AG09309 (cell line): Measurements from ENCODE around the gene IL12RB1.

Experiments
- DNase-seq: peaks from one replicate; pipeline ENCODE4 v3.0.0-alpha.2; 2010; ENCODE audit warnings: low read depth
- H3K4me3 ChIP-seq: 2 replicates; pipeline ENCODE4 v1.5.1; 2011; ENCODE audit warnings: mild to moderate bottlenecking, low read depth, low read length, moderate library complexity; ENCODE audit not compliant: control insufficient read depth
- TF ChIP-seq, protein P1 (sequence below): IDR thresholded peaks from 2 replicates; pipeline ENCODE4 v1.5.1; 2011; ENCODE audit warnings: mild to moderate bottlenecking, low read depth, low read length, inconsistent platforms; ENCODE audit not compliant: insufficient read depth, control insufficient read depth; ENCODE audit errors: missing control alignments

IL12RB1 gene

DNA sequence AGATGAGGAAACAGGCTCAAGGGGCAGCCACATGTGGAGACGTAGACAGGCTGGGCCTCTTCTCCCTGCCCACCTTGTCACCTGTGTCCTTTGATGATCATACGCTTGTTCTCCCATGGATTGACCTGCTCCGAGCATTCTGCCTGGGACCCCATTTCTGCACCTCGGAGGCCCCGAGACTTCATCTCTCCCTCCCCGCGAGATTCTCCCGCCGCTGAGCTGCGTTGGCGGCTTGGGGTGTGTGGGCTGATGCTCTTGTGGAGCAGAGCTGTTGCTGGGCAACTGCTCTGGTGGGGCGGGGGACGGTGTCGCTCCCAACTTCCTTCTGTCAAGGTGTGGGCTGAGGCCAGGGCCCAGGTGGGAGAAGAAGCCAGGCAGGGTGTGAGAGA is 33.0 kb upstream of the IL12RB1 start:
- no peak for DNase-seq
- no peak overlapping the region for H3K4me3 ChIP-seq
- TF ChIP-seq, protein P1, sequence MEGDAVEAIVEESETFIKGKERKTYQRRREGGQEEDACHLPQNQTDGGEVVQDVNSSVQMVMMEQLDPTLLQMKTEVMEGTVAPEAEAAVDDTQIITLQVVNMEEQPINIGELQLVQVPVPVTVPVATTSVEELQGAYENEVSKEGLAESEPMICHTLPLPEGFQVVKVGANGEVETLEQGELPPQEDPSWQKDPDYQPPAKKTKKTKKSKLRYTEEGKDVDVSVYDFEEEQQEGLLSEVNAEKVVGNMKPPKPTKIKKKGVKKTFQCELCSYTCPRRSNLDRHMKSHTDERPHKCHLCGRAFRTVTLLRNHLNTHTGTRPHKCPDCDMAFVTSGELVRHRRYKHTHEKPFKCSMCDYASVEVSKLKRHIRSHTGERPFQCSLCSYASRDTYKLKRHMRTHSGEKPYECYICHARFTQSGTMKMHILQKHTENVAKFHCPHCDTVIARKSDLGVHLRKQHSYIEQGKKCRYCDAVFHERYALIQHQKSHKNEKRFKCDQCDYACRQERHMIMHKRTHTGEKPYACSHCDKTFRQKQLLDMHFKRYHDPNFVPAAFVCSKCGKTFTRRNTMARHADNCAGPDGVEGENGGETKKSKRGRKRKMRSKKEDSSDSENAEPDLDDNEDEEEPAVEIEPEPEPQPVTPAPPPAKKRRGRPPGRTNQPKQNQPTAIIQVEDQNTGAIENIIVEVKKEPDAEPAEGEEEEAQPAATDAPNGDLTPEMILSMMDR, result no peak

DNA sequence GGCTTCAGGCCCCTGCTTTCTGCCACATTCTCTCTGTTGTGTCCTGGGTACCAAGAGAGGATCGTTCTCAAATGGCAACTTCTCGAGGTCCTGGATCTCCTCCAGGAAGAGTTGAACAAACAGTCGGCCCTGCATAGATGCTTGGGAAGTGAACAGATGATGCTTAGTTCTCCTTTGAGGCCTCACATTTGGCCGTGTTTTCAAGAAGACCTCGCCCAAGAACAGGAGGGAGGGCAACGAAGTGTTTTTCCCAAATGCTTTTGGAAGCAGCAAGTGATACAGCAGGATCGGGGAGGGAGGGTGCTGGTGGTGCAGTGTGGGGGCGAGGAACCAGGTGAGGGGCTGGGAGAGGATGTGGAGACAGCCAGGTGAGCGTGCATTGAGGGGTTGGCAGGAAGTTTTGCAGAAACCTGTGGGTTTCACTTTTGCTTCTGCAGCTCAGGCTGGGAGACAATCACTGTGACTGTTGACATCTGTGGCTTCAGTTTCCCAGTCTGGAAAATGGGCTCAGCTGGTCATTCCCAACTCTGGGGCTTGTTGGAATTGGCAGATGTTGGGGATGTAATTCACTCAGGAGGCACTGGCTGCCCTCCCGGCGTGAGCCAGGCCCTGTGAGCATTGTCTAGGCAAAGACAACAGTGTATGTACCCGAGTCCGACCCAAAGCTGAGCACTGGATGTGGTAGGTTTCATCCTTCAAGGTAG is 32.4 kb upstream of the IL12RB1 start:
- TF ChIP-seq, protein P1, result no peak
- no peak for DNase-seq
- H3K4me3 ChIP-seq, result no peak overlapping the region

DNA sequence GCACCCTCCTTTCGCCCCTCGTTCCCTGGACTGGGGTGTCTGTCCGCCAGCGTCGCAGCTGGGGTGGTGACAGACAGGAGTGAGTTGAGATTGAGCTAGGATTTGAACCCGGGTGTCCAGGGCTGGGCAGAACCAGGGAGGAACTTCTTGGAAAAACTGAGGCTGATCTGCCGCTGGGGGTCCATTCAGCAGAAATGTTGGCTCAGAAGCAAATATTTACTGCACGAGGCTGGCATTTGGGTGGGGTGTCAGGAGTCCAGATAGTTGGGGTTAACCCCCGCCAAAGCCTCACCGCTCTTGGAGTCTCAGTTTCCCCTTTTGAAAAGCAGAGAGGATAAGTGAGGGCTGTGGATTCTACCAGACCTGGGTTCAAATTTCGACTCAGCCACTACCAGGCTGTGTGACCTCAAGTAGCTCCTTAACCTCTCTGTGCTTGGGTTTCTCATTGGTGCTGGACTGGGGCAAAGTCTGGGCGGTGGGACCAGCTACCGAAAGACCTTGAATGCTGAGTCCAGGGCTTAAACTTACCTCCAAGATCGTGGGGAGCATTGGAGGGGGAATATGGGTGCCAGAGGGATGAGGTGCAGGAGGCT is 31.8 kb upstream of the IL12RB1 start:
- no peak for DNase-seq
- H3K4me3 ChIP-seq, result peak overlapping the region; percentile 66
- TF ChIP-seq, protein P1, result no peak

DNA sequence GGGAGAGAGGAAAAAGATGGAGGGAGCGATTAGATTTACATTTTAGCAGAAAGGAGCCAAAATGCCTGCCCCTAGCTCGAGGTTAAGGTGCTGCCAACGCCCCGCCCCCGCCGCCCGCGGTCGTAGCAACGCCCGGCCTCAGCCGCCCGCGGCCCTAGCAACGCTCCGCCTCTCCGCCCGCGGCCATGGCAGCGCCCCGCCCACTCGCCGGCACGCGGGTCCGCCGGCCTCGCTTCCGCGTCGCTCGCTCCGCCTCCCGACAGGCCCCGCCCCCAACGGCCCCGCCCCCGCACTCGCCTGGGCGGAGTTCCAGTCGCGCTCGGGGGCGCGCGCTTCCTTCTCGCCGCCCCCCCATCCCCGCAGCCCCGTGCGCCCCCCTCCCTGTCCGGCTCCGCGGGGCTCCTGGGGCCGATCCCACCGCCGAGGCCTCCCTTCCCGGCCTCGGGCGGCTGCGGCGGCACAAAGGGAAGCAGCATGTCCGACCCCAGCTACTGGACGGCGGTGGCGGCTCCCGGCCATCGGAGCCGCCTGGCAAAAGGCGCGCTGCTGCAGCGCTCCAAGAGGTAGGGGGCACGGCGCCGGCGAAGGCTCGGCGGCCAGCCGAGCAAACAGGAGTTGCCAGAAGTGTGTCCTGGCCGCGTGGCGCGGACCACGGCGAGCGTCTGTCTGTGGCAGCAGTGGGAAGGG is 31.1 kb upstream of the IL12RB1 start:
- TF ChIP-seq, protein P1, result no peak
- DNase-seq, result no peak
- peak overlapping the region; percentile 66 for H3K4me3 ChIP-seq

DNA sequence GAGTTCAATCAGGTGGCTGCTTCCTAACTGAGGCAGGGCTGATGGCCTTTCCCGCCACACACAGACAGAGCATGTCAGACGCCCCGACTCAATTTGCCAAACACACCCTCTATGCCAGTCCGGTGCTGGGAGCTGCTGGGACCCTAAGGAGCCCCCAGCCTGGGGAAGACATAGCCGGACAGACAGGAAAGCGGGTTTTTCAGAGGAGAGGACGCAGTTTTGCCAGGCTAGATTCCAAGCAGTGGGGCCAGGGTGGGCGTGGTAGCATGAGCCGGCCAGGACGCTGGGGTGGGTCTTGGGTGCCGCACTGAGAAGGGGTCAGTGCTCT is 30.6 kb upstream of the IL12RB1 start:
- peak overlapping the region; percentile 41 for H3K4me3 ChIP-seq
- DNase-seq, result no peak
- TF ChIP-seq, protein P1, result no peak

DNA sequence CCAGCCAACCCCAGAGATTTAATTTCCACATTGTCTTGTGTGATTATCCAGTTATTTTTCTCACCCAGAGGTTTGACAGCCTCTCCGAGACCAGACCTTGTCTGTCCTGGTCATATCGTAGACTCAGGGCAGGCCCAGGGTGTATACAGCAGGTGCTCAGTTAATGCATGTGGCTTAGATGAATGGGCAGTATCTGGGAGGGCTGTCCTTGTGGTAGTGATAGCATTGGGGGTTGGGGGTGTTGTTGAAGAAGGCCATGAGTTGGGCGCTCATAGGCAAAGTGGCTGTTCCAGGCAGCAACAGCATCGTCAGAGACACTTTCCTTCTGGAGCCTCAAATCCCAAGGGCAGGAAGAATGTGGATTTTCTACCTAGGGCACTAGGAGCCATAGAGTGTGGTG is 27.7 kb upstream of the IL12RB1 start:
- H3K4me3 ChIP-seq, result no peak overlapping the region
- no peak for DNase-seq
- TF ChIP-seq, protein P1, result no peak
